Stimulated activated naive CD4-positive, alpha-beta T cell treated with Interleukin-2 at 50 U/mL for 16 hours (primary cell): ENCODE results near the gene GRAMD4.
"Not testable (repeated sequence)": the region's sequence is repeated elsewhere in the genome, so short reads cannot be mapped to it uniquely, and the experiment has no call there.

ENCODE experiments used
- DNase-seq: peaks from one replicate; lab custom pipeline; 2025; lab: John Stamatoyannopoulos, UW

GRAMD4 gene

GRCh38 chr22:46619240-46619829 is 851 bp upstream of the GRAMD4 start:
- DNase-seq, result no peak

GRCh38 chr22:46620588-46621242 is 529 bp downstream of the GRAMD4 start:
- DNase-seq, result no peak

- DNase-seq, result not testable (repeated sequence)
Observed at GRCh38 chr22:46621243-46621930, 1.2 kb downstream of the GRAMD4 start.

- DNase-seq, result no peak
Observed at GRCh38 chr22:46622081-46622521, 1.9 kb downstream of the GRAMD4 start.

- DNase-seq, result no peak
Observed at GRCh38 chr22:46625113-46625842, 5.1 kb downstream of the GRAMD4 start.

GRCh38 chr22:46625843-46626349 is 5.7 kb downstream of the GRAMD4 start:
- DNase-seq, result no peak

- no peak for DNase-seq
Observed at GRCh38 chr22:46626356-46626755, 6.2 kb downstream of the GRAMD4 start.

- no peak for DNase-seq
Observed at GRCh38 chr22:46626911-46627805, 7.0 kb downstream of the GRAMD4 start.

- no peak for DNase-seq
Observed at GRCh38 chr22:46627806-46628482, 7.8 kb downstream of the GRAMD4 start.

GRCh38 chr22:46628756-46629155 is 8.6 kb downstream of the GRAMD4 start:
- no peak for DNase-seq

GRCh38 chr22:46629291-46629690 is 9.1 kb downstream of the GRAMD4 start:
- no peak for DNase-seq

GRCh38 chr22:46631113-46631512 is 10.9 kb downstream of the GRAMD4 start:
- no peak for DNase-seq

GRCh38 chr22:46632646-46633249 is 12.6 kb downstream of the GRAMD4 start:
- no peak for DNase-seq

- DNase-seq, result no peak
Observed at GRCh38 chr22:46633334-46633890, 13.2 kb downstream of the GRAMD4 start.

GRCh38 chr22:46634011-46634699 is 14.0 kb downstream of the GRAMD4 start:
- no peak for DNase-seq

- not testable (repeated sequence) for DNase-seq
Observed at GRCh38 chr22:46634973-46635685, 14.9 kb downstream of the GRAMD4 start.

- no peak for DNase-seq
Observed at GRCh38 chr22:46635756-46636155, 15.6 kb downstream of the GRAMD4 start.

- DNase-seq, result no peak
Observed at GRCh38 chr22:46636221-46637002, 16.2 kb downstream of the GRAMD4 start.
